Measurements from ENCODE around the gene RPL4.

- TF ChIP-seq CTCF (IDR thresholded peaks at IDR 0.05; ENCODE audit: low read depth, low read length, poor library complexity, severe bottlenecking): no peak
- TF ChIP-seq EZH2phosphoT487 (IDR thresholded peaks at IDR 0.05; ENCODE audit: borderline replicate concordance, low read length): no peak
Observed at GRCh38 chr15:66452971-66453580, 51.6 kb downstream of the RPL4 start.
